HepG2 (cell line): ENCODE results near the gene CYP2A6. TPM values are rescaled to one million over a fixed set of nuclear protein-coding genes. Genes with fewer than 3 reads are reported as not detected.

ENCODE experiments used
- ATAC-seq: fragments of 200-7000 bp; cut with Tn5 transposase; 3 replicates; pipeline ENCODE4 v1.9.1; 2020; ENCODE audit warnings: mild to moderate bottlenecking, moderate library complexity
- BruUV-seq: library from RNA; stranded (reverse); fragments of 400-500 nt; replicated peaks from 2 replicates; lab custom pipeline; 2021; lab: Mats Ljungman, UMichigan
- CTCF ChIA-PET: fragments of 300-600 bp; formaldehyde crosslinking; extraction: SDS; loops from one replicate; lab custom pipeline; 2021; ENCODE audit warnings: low total read pairs, inconsistent platforms, low intra/inter-chr PET ratio; lab: Yijun Ruan, JAX
- POLR2A ChIA-PET: fragments of 350-600 bp; sonication (Branson Sonifier 250); formaldehyde crosslinking; loops from one replicate; lab custom pipeline; 2020; ENCODE audit warnings: antibody characterized with exemption, inconsistent platforms; lab: Yijun Ruan, JAX
- DNase-seq: peaks from one replicate; pipeline ENCODE4 v3.0.0-alpha.2; 2015; ENCODE audit warnings: low spot score
- FAIRE-seq: peaks from 3 replicates; lab custom pipeline; 2011; peaks lifted over from hg19 to GRCh38; lab: Jason Lieb, UNC
- H2AFZ ChIP-seq: one replicate; pipeline ENCODE4 v1.6.1; 2011; ENCODE audit warnings: low read length, inconsistent platforms
- H3K27ac ChIP-seq: fragments of 300-600 bp; 3 replicates; pipeline ENCODE4 v1.8.0; 2011; ENCODE audit warnings: mixed run types, mild to moderate bottlenecking, mixed read lengths, low read length, inconsistent platforms; ENCODE audit not compliant: insufficient read depth; ENCODE audit errors: extremely low read length
- H3K27me3 ChIP-seq, 2 experiments: fragments of 200-600 bp in 1 of 2; 2 replicates in 1 of 2; 3 replicates in 1 of 2; pipeline versions ENCODE4 v1.6.0 to v1.8.0; 2011; ENCODE audit warnings: low read length in 2 of 2, mild to moderate bottlenecking in 2 of 2, moderate library complexity in 2 of 2, inconsistent platforms in 1 of 2; ENCODE audit not compliant: insufficient read depth in 2 of 2, control insufficient read depth in 1 of 2
- H3K36me3 ChIP-seq, 2 experiments: fragments of 200-600 bp in 1 of 2; replicated peaks in 1 of 2; 2 replicates in 1 of 2; 3 replicates in 1 of 2; pipeline versions ENCODE4 v1.5.1 to v1.8.0; 2011; ENCODE audit warnings: low read length in 2 of 2, inconsistent platforms in 1 of 2; ENCODE audit not compliant: insufficient read depth in 2 of 2, control insufficient read depth in 1 of 2
- H3K4me1 ChIP-seq: 2 replicates; pipeline ENCODE4 v1.5.1; 2012; ENCODE audit warnings: low read length, inconsistent platforms; ENCODE audit not compliant: insufficient read depth
- H3K4me2 ChIP-seq: 2 replicates; pipeline ENCODE4 v1.6.0; 2011; ENCODE audit warnings: low read depth, low read length, inconsistent platforms
- H3K4me3 ChIP-seq, 3 experiments: fragments of 200-600 bp in 1 of 3; sonication (generic), shearing (Covaris generic) in 1 of 3; replicated peaks in 1 of 3; 2 replicates each; pipeline ENCODE4 v1.5.1; 2011 to 2016; ENCODE audit warnings: low read length in 3 of 3, inconsistent platforms in 2 of 3, low read depth in 2 of 3, mild to moderate bottlenecking in 2 of 3, control low read depth in 1 of 3, mixed read lengths in 1 of 3; ENCODE audit not compliant: insufficient read depth in 1 of 3
- H3K79me2 ChIP-seq: one replicate; pipeline ENCODE4 v1.6.1; 2011; ENCODE audit warnings: low read length, inconsistent platforms; ENCODE audit not compliant: insufficient read depth
- H3K9ac ChIP-seq: 2 replicates; pipeline ENCODE4 v1.6.0; 2011; ENCODE audit warnings: mild to moderate bottlenecking, low read depth, low read length, inconsistent platforms; ENCODE audit not compliant: insufficient read depth
- H3K9me3 ChIP-seq: 2 replicates; pipeline ENCODE4 v1.5.1; 2012; ENCODE audit warnings: mild to moderate bottlenecking, low read length
- H4K20me1 ChIP-seq: 2 replicates; pipeline ENCODE4 v1.6.0; 2011; ENCODE audit warnings: inconsistent platforms, mild to moderate bottlenecking, low read length, moderate library complexity; ENCODE audit not compliant: insufficient read depth
- GATAD1 ChIP-seq: IDR thresholded peaks from 2 replicates; pipeline ENCODE4 v1.6.1; 2016; ENCODE audit warnings: missing genetic modification reagents, missing compliant biosample characterization
- HNF4G ChIP-seq, 2 experiments: sonication (generic) in 1 of 2; formaldehyde crosslinking in 1 of 2; IDR thresholded peaks; 2 replicates each; pipeline versions ENCODE4 v1.4.0 to v1.6.1; 2011 to 2020; ENCODE audit warnings: borderline replicate concordance in 2 of 2, low read depth in 2 of 2, mild to moderate bottlenecking in 2 of 2, low read length in 1 of 2, missing genetic modification reagents in 1 of 2, moderate library complexity in 1 of 2
- KDM4B ChIP-seq: sonication (generic); formaldehyde crosslinking; IDR thresholded peaks from 2 replicates; pipeline ENCODE4 v1.4.0; 2020; ENCODE audit warnings: missing genetic modification reagents
- MXI1 ChIP-seq: IDR thresholded peaks from 3 replicates; pipeline ENCODE4 v1.6.1; 2012; ENCODE audit warnings: low read depth, low read length, inconsistent platforms, borderline replicate concordance
- SMARCC2 ChIP-seq: fragments of 450-650 bp; IDR thresholded peaks from 2 replicates; pipeline ENCODE4 v1.6.1; 2017; ENCODE audit warnings: antibody characterized with exemption, mild to moderate bottlenecking
- YEATS4 ChIP-seq: sonication (generic); formaldehyde crosslinking; IDR thresholded peaks from 2 replicates; pipeline ENCODE4 v1.4.0; 2020; ENCODE audit warnings: missing genetic modification reagents, borderline replicate concordance
- ZFP1 ChIP-seq: IDR thresholded peaks from 2 replicates; pipeline ENCODE4 v1.6.1; 2016
- ZNF274 ChIP-seq: sonication (generic); formaldehyde crosslinking; IDR thresholded peaks from 2 replicates; pipeline ENCODE4 v1.5.1; 2020; ENCODE audit warnings: mild to moderate bottlenecking, missing genetic modification reagents
- ZSCAN30 ChIP-seq: sonication (generic); formaldehyde crosslinking; IDR thresholded peaks from 2 replicates; pipeline ENCODE4 v1.5.0; 2020; ENCODE audit warnings: mild to moderate bottlenecking, missing genetic modification reagents
- WGBS: methylation state at CpG from one replicate; pipeline ENCODE4 v1.1.6; 2017; ENCODE audit warnings: low lambda C conversion rate; 5-methylcytosine and 5-hydroxymethylcytosine counted together
- in situ Hi-C: cut with HindIII; loops from 2 replicates; pipeline ENCODE4 v1.10.0; 2017; ENCODE audit warnings: low pct_unique_long_range_greater_than_20kb; ENCODE audit not compliant: extremely low pct_ligation_motif_present
- intact Hi-C: fragments of 100-400 bp; cut with micrococcal nuclease; formaldehyde crosslinking; loops from one replicate; pipeline ENCODE4 v1.10.0; 2022; ENCODE audit not compliant: unreplicated experiment
- polyA plus RNA-seq, 8 experiments: library from polyadenylated mRNA; depleted of rRNA in 3 of 8; stranded (reverse) in 7 of 8; unstranded in 1 of 8; fragments of >200 nt; fragmentation: Illumina TruSeq in 4 of 8; extraction: Trizol in 4 of 8; gene quantifications; 2 replicates each; pipeline versions ENCODE4 v1.2.1 to v1.2.3, GENCODE V29; 2011 to 2016; ENCODE audit warnings: low read depth in 4 of 8, missing spikeins in 1 of 8, mixed read lengths in 1 of 8; ENCODE audit not compliant: insufficient read depth in 1 of 8
- total RNA-seq, 5 experiments: library from RNA; depleted of rRNA; stranded (reverse); fragments of >200 nt; fragmentation: Illumina TruSeq; extraction: Trizol; gene quantifications; 2 replicates each; pipeline ENCODE4 v1.2.3, GENCODE V29; 2016; ENCODE audit warnings: low read depth in 1 of 5

The CYP2A6 gene
- total and polyA plus RNA-seq, 2 of the 13 experiments (the other 11 are each of a cell fraction or from before 2014, with no cell fraction given) = not detected

- intact Hi-C loops (no loop called here), in situ Hi-C loops (loop anchor here (10.0 kb wide), 1 partner anchor 325 kb away; no protein-coding TSS in a partner anchor)
- peaks cover 8% of the 10 kb centered on the region; the same call in 1 of the 2 replicates for H4K20me1 ChIP-seq
- no TSS peak for BruUV-seq
- ChIA-PET CTCF (no interaction called here), POLR2A (no interaction called here)
- 98% methylated on average over 7 of the region's 14 CpGs for WGBS
- DNase-seq (no peak), ATAC-seq (no peak), FAIRE-seq (no peak)
- no peak overlapping the region for H3K27ac ChIP-seq
- H3K4me1 ChIP-seq = no peaks in the 10 kb centered on the region; the same call in 1 of the 2 replicates
- H3K9ac ChIP-seq = no peak overlapping the region
- no peaks in the 10 kb centered on the region; a peak in 1 of 5 replicates for H3K27me3 ChIP-seq
- no peak for TF ChIP-seq GATAD1 (CRISPR knock-in tag)
- no peak for TF ChIP-seq KDM4B (CRISPR knock-in tag)
- no peak for TF ChIP-seq HNF4G (IDR thresholded peaks at IDR 0.05; ENCODE audit: borderline replicate concordance, low read depth, low read length)
- TF ChIP-seq HNF4G (CRISPR knock-in tag; IDR thresholded peaks at IDR 0.05; ENCODE audit: borderline replicate concordance, low read depth) = no peak
- TF ChIP-seq ZSCAN30 (CRISPR knock-in tag) = no peak
- TF ChIP-seq YEATS4 (CRISPR knock-in tag) = no peak
- TF ChIP-seq ZFP1 (CRISPR knock-in tag) = no peak
- no peak for TF ChIP-seq MXI1
- TF ChIP-seq ZNF274 (CRISPR knock-in tag) = no peak
- TF ChIP-seq SMARCC2 = no peak
- H3K36me3 ChIP-seq = peaks cover 12 to 26% of the 10 kb centered on the region in 2 experiments; a peak in 4 of 5 replicates
- no peak overlapping the region for H3K4me3 ChIP-seq
- H3K79me2 ChIP-seq = peaks cover 4% of the 10 kb centered on the region
- H3K9me3 ChIP-seq = no peaks in the 10 kb centered on the region
- H3K4me2 ChIP-seq = no peak overlapping the region
- no peak overlapping the region for H2AFZ ChIP-seq
Observed at GRCh38 chr19:40810160-40810559, 40.1 kb downstream of the CYP2A6 start.
